Stimulated activated naive CD8-positive, alpha-beta T cell treated with anti-CD3 and anti-CD28 coated beads, Interleukin-15, Interleukin-2, amounts not matched to agents 100 ng/mL and 50 ng/mL, for 24 hours (primary cell): Measurements from ENCODE around the gene SLIT3.

Experiments used
- H3K27ac Mint-ChIP-seq: one replicate; pipeline ENCODE4 v1.8.0; 2021; ENCODE audit warnings: mild to moderate bottlenecking, mixed read lengths
- H3K27me3 Mint-ChIP-seq: one replicate; pipeline ENCODE4 v1.8.0; 2021; ENCODE audit warnings: mixed read lengths
- H3K36me3 Mint-ChIP-seq: one replicate; pipeline ENCODE4 v1.8.0; 2021; ENCODE audit warnings: low read depth, mixed read lengths
- H3K4me1 Mint-ChIP-seq: one replicate; pipeline ENCODE4 v1.8.0; 2021; ENCODE audit warnings: low read depth, mixed read lengths
- H3K4me3 Mint-ChIP-seq: one replicate; pipeline ENCODE4 v1.8.0; 2021; ENCODE audit warnings: mild to moderate bottlenecking, mixed read lengths
- H3K9me3 Mint-ChIP-seq: one replicate; pipeline ENCODE4 v1.8.0; 2021; ENCODE audit warnings: mixed read lengths

The SLIT3 gene

DNA sequence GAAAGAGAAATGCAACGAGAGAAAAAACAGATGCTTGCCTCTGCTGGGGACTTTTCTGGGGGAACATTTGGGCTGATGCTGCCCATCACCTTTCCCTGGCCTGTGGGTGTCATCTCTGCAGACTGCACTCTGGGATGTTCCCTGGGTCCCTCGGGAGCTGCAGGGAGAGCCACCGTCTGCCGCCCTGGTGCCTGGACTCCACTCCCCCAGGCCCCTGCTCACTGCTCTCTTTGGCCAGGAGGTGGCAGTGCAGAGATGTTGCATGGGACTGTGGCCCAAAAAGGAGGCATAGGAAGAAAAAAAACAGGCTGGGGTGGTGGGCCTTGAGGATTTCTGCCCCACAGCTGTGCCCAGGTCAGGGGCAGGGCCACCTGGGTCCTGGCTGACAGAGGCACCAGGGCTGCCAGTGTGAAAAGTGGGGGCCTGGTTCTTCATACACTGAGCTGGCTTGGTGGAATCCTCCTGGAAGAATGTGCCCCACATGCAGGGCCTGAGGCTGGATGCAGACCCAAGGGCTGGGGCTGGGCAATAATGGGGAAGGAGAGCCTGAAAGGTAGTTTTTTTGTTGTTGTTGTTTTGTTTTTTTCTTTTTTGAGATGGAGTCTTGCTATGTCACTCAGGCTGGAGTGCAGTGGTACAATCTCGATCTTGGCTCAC, 353.6 kb downstream of the SLIT3 start:
- no peak overlapping the region for H3K27ac Mint-ChIP-seq
- H3K36me3 Mint-ChIP-seq: no peaks in the 10 kb centered on the region
- H3K9me3 Mint-ChIP-seq: no peaks in the 10 kb centered on the region

GRCh38 chr5:168946363-168946762, 354.6 kb downstream of the SLIT3 start:
- Mint-ChIP-seq H3K27me3 (peaks cover 2% of the 10 kb centered on the region), H3K27ac (no peak overlapping the region), H3K36me3 (no peaks in the 10 kb centered on the region), H3K9me3 (no peaks in the 10 kb centered on the region), H3K4me1 (no peaks in the 10 kb centered on the region), H3K4me3 (no peak overlapping the region)

More for the DNA sequence above, 353.6 kb downstream of the SLIT3 start:
- H3K4me3 Mint-ChIP-seq: no peak overlapping the region
- no peaks in the 10 kb centered on the region for H3K4me1 Mint-ChIP-seq
- no peaks in the 10 kb centered on the region for H3K27me3 Mint-ChIP-seq

DNA sequence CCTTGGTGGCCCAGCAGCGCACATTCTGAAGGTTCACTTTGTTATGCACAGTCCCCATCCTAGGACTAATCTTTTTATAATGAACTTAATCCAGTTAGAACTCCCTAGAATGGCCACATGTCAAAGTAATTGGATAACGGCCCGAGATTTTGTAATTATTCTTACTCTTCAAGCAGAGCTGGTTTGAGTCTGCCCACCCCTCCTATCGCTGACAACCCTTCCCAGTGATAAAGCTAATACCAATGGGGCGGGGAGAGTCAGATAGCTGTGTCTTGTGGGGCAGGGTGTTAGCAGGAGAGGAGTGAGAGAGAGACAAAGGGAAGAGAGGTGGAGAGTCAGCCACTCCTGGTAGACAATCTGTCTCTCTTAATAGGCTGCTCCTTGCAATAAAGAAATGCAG, 356.9 kb downstream of the SLIT3 start:
- Mint-ChIP-seq H3K9me3 (no peaks in the 10 kb centered on the region), H3K27me3 (peaks cover 7% of the 10 kb centered on the region), H3K4me3 (no peak overlapping the region), H3K36me3 (no peaks in the 10 kb centered on the region), H3K4me1 (no peaks in the 10 kb centered on the region), H3K27ac (no peak overlapping the region)

DNA sequence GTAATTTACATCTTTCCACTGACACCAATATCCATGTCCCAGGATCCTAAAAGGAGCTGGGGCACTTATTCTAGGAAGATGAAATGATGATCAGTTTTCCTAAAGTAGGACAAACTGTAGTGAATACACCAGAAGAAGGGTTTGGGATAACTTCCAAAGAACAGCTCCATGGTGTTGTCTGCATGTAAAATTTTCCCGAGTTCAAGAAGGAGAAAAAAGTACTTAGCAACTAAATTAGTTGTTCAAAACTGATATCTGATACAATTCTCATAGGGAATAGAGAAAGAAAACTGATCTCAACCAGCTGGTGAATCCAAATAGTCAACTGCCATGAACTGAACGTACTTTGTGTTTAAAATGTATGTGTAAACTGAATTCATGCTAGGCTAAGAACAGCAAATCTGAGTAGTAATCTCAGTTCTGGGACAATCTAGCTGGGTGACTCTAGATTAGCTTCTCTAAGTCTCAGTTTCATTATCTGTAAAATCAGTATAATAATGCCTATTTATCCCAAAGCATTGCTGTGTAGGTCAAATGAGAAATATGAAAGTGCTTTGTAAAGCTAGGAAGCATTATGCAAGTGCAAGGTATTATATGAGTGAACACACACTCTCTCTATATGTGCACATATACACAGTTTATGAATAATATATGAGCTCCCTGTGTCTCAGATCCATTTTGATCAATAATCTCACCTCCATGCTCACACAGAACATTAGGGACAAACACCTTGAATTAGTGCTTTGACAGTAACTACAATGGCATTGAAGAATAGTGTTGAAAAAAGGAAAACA, 357.7 kb downstream of the SLIT3 start:
- no peaks in the 10 kb centered on the region for H3K4me1 Mint-ChIP-seq
- no peak overlapping the region for H3K4me3 Mint-ChIP-seq
- H3K27me3 Mint-ChIP-seq: peaks cover 7% of the 10 kb centered on the region
- H3K27ac Mint-ChIP-seq: no peak overlapping the region
- H3K36me3 Mint-ChIP-seq: no peaks in the 10 kb centered on the region
- H3K9me3 Mint-ChIP-seq: no peaks in the 10 kb centered on the region

DNA sequence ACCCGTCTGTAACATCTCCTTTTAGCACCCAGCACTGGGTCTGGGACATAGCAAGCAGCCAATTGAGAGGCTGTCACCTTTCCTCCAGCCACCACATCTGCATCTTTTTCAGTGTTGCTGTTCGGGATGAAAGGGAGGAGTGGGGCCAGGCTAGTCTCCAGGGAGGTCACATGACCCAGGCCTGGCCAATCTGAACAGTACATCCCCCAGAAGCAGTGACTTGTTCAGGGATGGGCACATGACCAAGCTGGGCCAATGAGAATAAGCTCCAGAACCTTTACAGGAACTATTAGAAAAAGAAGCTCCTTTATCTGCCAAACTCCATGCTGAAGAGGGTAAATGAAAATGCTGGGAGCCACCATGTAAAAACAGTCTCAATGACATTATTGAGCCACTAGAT, 359.0 kb downstream of the SLIT3 start:
- Mint-ChIP-seq H3K27me3 (peaks cover 8% of the 10 kb centered on the region), H3K4me1 (no peaks in the 10 kb centered on the region), H3K4me3 (no peak overlapping the region), H3K27ac (no peak overlapping the region), H3K36me3 (no peaks in the 10 kb centered on the region), H3K9me3 (no peaks in the 10 kb centered on the region)

DNA sequence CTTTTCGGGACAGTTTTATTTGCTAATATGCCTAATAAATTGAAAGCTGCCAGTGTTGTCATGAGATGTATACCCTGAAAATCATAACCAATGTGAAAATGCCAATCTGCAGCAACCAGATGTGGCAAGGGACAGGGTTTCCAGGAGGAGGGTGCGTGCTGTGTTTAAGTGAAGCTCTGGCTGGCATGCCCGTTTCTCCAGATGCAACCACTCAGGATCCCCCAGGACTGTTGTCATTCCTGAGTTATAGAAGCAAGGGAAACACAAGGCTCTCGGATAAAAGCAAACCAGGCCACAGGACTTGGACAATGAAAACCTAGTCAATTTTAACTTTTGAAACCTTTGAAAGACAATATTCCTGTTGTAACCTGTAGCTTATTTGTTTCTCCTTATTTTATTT, 360.2 kb downstream of the SLIT3 start:
- Mint-ChIP-seq H3K27ac (no peak overlapping the region), H3K27me3 (peaks cover 12% of the 10 kb centered on the region), H3K36me3 (no peaks in the 10 kb centered on the region), H3K4me3 (no peak overlapping the region), H3K4me1 (no peaks in the 10 kb centered on the region), H3K9me3 (no peaks in the 10 kb centered on the region)

DNA sequence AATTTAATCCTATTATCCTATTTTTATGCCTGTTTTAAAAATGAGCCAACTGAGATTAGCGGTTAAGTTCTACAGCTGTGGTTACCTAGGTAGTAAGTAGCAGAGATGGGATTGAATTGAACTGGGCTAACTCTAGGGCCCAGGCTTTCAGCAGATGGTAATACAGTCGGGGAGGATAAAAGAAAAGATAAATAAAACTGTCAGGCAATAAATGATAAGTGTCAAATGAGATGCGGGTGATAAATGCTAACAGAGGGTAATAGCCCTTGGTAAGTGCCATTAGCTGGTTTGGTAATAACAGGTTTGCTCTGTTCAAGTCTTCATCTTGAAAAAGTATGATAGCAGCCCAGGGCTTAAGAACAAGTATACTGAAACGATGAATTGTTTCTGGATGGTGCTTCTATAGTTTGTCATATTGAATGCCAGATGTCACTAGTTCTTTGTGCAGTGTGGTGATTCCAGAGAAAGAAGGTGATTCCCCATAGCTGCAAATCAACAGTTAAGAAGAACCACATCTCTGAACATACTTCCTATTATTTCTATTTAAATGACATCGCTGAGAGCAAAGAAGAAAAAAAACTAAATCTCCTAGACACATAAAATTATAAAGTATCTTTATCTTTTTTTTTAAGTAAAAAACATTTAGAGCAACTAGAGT, 360.9 kb downstream of the SLIT3 start:
- H3K9me3 Mint-ChIP-seq: no peaks in the 10 kb centered on the region
- no peak overlapping the region for H3K27ac Mint-ChIP-seq
- H3K4me1 Mint-ChIP-seq: no peaks in the 10 kb centered on the region
- H3K4me3 Mint-ChIP-seq: no peak overlapping the region
- no peaks in the 10 kb centered on the region for H3K36me3 Mint-ChIP-seq
- peaks cover 12% of the 10 kb centered on the region for H3K27me3 Mint-ChIP-seq

DNA sequence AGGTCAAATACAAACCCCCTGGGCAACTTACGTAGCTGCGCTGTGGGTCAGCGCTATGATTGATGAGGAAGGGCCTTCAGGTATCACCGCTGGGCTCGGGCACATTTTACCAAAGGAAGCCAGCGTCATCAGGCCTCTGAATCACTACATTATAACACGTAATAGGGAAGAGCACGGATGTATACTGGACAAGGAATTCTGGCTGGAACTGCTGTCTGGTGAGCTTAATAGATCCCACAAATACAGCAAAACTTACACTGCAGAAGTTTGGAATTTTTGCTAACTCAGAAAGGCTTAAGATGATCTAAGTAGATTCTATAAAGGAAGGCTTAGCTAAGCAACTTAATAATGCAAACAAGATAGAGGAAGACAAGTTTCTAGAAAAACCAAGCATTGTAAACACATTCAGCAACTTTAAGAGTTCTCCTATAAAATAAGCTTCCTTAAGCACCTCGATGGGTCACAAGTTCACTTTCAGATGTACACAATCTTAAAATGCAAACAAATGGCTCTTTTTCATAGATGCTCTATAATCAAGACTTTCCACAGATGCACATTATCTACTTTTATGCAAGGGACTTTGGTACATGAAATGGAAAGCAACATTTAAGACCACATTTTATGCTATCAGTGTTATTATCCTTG, 361.7 kb downstream of the SLIT3 start:
- no peaks in the 10 kb centered on the region for H3K4me1 Mint-ChIP-seq
- no peaks in the 10 kb centered on the region for H3K9me3 Mint-ChIP-seq
- H3K27ac Mint-ChIP-seq: no peak overlapping the region
- no peak overlapping the region for H3K4me3 Mint-ChIP-seq
- no peaks in the 10 kb centered on the region for H3K36me3 Mint-ChIP-seq
- peaks cover 13% of the 10 kb centered on the region for H3K27me3 Mint-ChIP-seq

GRCh38 chr5:168936511-168936910, 364.4 kb downstream of the SLIT3 start:
- no peaks in the 10 kb centered on the region for H3K36me3 Mint-ChIP-seq
- H3K9me3 Mint-ChIP-seq: no peaks in the 10 kb centered on the region
- H3K27me3 Mint-ChIP-seq: peaks cover 25% of the 10 kb centered on the region
- H3K4me1 Mint-ChIP-seq: no peaks in the 10 kb centered on the region
- H3K4me3 Mint-ChIP-seq: no peak overlapping the region
- H3K27ac Mint-ChIP-seq: no peak overlapping the region

DNA sequence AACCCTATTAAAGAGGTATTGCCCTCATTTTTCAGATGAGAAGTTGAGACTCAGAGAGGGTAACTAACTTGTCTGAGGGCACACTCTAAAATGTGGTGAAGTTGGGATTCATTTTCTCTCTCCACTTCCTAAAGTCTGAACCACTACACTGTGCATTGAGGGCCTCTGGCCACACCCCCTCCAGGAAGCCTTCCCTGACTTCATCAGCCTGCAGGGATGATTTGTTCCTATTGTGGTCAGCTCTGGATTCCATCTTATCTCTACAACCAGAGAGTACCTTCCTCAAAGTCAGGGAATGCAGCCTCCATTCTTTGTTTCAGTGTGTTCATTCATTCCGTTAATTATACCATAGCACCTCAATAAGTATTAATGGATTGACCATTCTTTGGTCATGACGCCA, 365.8 kb downstream of the SLIT3 start:
- Mint-ChIP-seq H3K4me1 (no peaks in the 10 kb centered on the region), H3K27ac (no peak overlapping the region), H3K27me3 (peaks cover 26% of the 10 kb centered on the region), H3K4me3 (no peak overlapping the region), H3K9me3 (no peaks in the 10 kb centered on the region), H3K36me3 (no peaks in the 10 kb centered on the region)

DNA sequence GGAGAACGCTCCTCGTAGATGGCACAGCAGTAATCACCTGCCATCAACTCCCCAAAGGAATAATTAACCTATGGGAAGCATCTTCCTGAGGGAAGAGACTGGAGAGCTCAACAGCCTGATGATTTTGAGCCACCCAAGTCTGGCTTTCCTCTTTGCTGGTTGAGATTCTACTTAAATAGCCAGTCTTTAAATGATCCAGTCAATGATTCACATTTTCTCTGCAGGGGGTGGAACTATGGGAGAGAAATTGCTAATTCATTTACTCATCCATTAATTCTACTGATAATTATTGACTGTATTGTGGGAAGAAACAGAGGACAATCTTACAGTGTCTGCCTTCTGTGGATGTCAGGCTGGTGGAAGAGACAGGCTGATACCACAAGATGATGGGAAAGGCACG, 366.8 kb downstream of the SLIT3 start:
- Mint-ChIP-seq H3K27ac (no peak overlapping the region), H3K9me3 (no peaks in the 10 kb centered on the region), H3K4me3 (no peak overlapping the region)

DNA sequence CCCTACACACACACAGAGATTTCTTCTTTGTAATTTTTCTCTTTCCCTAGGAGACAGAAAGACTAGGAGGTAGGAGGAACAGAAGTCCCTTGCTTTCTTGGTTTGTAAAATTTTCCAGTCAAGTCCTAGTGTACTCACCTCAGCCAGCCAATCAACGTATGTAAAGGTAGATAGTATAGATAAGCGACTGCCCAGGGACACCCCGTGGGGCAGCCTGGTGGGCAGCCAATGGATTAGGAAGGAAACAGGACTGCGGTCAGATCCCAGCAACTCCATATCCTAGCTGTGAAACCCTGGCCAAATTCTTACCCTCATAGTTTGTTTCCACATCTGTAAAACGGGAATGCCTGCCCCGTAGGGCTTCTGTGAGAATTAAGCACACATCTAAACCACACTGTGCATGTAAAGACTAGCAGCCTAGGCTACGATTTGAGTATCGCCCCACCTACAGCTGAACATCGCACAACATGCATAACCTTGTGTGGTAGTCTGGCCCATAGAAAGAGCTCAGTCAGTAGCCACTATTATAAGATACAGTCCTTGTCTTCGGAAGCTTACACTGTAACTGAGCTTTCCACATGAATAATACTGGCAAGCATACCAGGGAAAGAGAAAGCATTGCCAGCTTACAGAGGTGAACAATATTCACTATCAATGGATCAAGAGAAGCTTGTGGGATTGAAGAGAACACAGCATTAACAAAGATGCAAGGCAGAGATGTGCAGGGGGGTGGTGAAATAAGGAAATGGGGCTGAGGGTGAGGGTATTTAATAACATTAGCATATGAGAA, 368.3 kb downstream of the SLIT3 start:
- H3K9me3 Mint-ChIP-seq: no peaks in the 10 kb centered on the region
- no peaks in the 10 kb centered on the region for H3K36me3 Mint-ChIP-seq
- peaks cover 30% of the 10 kb centered on the region for H3K27me3 Mint-ChIP-seq
- no peak overlapping the region for H3K4me3 Mint-ChIP-seq
- no peaks in the 10 kb centered on the region for H3K4me1 Mint-ChIP-seq
- H3K27ac Mint-ChIP-seq: no peak overlapping the region

More for the DNA sequence above, 366.8 kb downstream of the SLIT3 start:
- Mint-ChIP-seq H3K27me3 (peaks cover 26% of the 10 kb centered on the region), H3K4me1 (no peaks in the 10 kb centered on the region), H3K36me3 (no peaks in the 10 kb centered on the region)

DNA sequence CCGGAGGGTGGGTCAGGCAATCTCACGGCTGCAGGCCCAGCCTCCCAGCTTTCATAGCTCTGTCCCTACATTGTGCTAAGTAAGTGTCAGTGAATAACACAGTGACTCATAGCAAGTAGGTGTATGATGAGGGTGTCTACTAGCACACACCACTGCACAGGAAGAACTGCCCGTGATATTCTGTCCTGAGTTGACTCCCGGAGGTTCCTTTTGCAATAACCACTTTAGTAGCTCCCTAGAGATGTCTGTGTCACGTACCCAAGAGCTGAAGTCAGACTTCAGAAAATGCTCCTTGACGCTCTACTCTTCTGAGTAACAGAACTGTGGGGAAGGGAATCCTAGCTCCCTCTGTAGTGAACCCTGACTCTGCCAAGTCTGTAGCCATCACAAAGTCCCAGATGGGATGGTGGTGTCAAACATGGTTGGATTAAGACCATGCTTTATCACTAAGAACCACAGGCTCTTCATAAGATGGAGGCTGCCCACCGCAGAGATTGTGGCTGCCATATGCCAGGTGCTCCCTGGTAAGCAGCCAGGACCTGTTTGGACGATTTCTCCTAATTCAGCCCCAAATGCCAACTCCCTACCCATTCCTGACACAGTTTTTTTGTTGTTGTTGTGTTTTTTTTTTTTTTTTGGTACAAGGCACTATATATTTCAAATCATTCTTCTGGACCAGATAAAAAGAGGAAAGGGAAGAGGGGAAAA, 369.1 kb downstream of the SLIT3 start:
- H3K36me3 Mint-ChIP-seq: no peaks in the 10 kb centered on the region
- H3K27me3 Mint-ChIP-seq: peaks cover 30% of the 10 kb centered on the region
- no peak overlapping the region for H3K4me3 Mint-ChIP-seq
- H3K9me3 Mint-ChIP-seq: no peaks in the 10 kb centered on the region
- H3K4me1 Mint-ChIP-seq: no peaks in the 10 kb centered on the region
- no peak overlapping the region for H3K27ac Mint-ChIP-seq

GRCh38 chr5:168929656-168930055, 371.3 kb downstream of the SLIT3 start:
- H3K27ac Mint-ChIP-seq: no peak overlapping the region
- no peaks in the 10 kb centered on the region for H3K4me1 Mint-ChIP-seq
- H3K4me3 Mint-ChIP-seq: no peak overlapping the region
- H3K27me3 Mint-ChIP-seq: peaks cover 30% of the 10 kb centered on the region
- no peaks in the 10 kb centered on the region for H3K36me3 Mint-ChIP-seq
- H3K9me3 Mint-ChIP-seq: no peaks in the 10 kb centered on the region
